ENCODE results near the gene COX5A. TPM values are rescaled to one million over a fixed set of nuclear protein-coding genes. Genes with fewer than 3 reads are reported as not detected.
A peak's percentile ranks its signal among the peaks of the same experiment; 100 is the strongest.

The COX5A gene
- total and polyA plus RNA-seq, 11 donors: 754 to 2,918 (median 1,211) TPM

GRCh38 chr15:74955017-74955416 lies 17.1 kb upstream of the COX5A start:
- ATAC-seq (no peak), DNase-seq (no peak)
- Histone ChIP-seq H3K27ac (peak overlapping the region in 6 of 12 donors; percentile 6 to 82 (median 36)), H3K27me3 (peaks cover 0 to 27% (median 10%) of the 10 kb centered on the region in 9 donors), H3K36me3 (no peaks in the 10 kb centered on the region), H3K4me1 (peaks cover 0 to 61% (median 38%) of the 10 kb centered on the region in 12 donors), H3K4me3 (peak overlapping the region in 9 of 12 donors; percentile 55 to 73 (median 62)), H3K9me3 (no peaks in the 10 kb centered on the region)
- WGBS, 4 donors: 67 to 87% (median 76%) methylated on average over 8 of the region's 8 CpGs
- intact Hi-C loops (cut with DNase I): loop anchor here in 4 of 10 donors (10.0 kb wide), 2 partner anchors 250 to 320 kb away; partner anchors contain the start of gene C15orf39 (in 3 of the 4)
- TF ChIP-seq CTCF (IDR thresholded peaks at IDR 0.05) (no peak), POLR2A (IDR thresholded peaks at IDR 0.05) (no peak)

GRCh38 chr15:74954515-74954914 lies 16.6 kb upstream of the COX5A start:
- H3K4me1 ChIP-seq: peaks cover 0 to 56% (median 38%) of the 10 kb centered on the region in 12 donors
- DNase-seq (peak in 2 of 5 donors; percentile 59 to 69), ATAC-seq (peak in 3 of 4 donors; percentile 9 to 18 (median 10))
- H3K9me3 ChIP-seq: no peaks in the 10 kb centered on the region
- peak overlapping the region in 9 of 12 donors; percentile 55 to 73 (median 62) for H3K4me3 ChIP-seq
- no peaks in the 10 kb centered on the region for H3K36me3 ChIP-seq
- intact Hi-C loops (cut with DNase I): loop anchor here in 8 of 10 donors (5.0 to 10.0 kb wide), 6 partner anchors 112 to 322 kb away; partner anchors contain the start of genes C15orf39 (in 3 of the 8) and ULK3 (in 1 of the 8)
- peak overlapping the region in 5 of 12 donors; percentile 6 to 82 (median 39) for H3K27ac ChIP-seq
- peaks cover 0 to 24% (median 8%) of the 10 kb centered on the region in 9 donors for H3K27me3 ChIP-seq
- TF ChIP-seq POLR2A (IDR thresholded peaks at IDR 0.05) (no peak), CTCF (IDR thresholded peaks at IDR 0.05) (no peak)

GRCh38 chr15:74951006-74951405 lies 13.1 kb upstream of the COX5A start:
- ATAC-seq: no peak
- intact Hi-C loops (cut with DNase I): loop anchor here in 9 of 10 donors (2.0 to 10.0 kb wide), 7 partner anchors 109 to 319 kb away; partner anchors contain the start of genes C15orf39 (in 3 of the 9) and ULK3 (in 1 of the 9)

More at GRCh38 chr15:74951006-74951405, 13.1 kb upstream of the COX5A start:
- Histone ChIP-seq H3K27me3 (no peaks in the 10 kb centered on the region), H3K9me3 (no peaks in the 10 kb centered on the region), H3K4me3 (no peak overlapping the region), H3K4me1 (peaks cover 0 to 26% (median 15%) of the 10 kb centered on the region in 12 donors), H3K27ac (no peak overlapping the region), H3K36me3 (no peaks in the 10 kb centered on the region)
- 64 to 75% (median 70%) methylated on average over 3 of the region's 3 CpGs for WGBS, 4 donors
- no peak for DNase-seq
- TF ChIP-seq CTCF (IDR thresholded peaks at IDR 0.05) (no peak), POLR2A (IDR thresholded peaks at IDR 0.05) (no peak)
